HG02852 (cell line): ENCODE results near the gene CFAP410.
"Not testable (repeated sequence)": the region's sequence is repeated elsewhere in the genome, so short reads cannot be mapped to it uniquely, and the experiment has no call there.

Experiments used
- ATAC-seq: cut with Tn5 transposase; IDR thresholded peaks from one replicate; pipeline ENCODE4 v1.9.1; 2021; ENCODE audit warnings: mild to moderate bottlenecking, moderate library complexity; ENCODE audit not compliant: unreplicated experiment

CFAP410 gene

GRCh38 chr21:44289381-44290010 is 49.7 kb downstream of the CFAP410 start:
- ATAC-seq, result no peak

- ATAC-seq, result no peak
These were observed 50.7 kb downstream of the CFAP410 start for GRCh38 chr21:44288251-44289110.

GRCh38 chr21:44286716-44287632 is 52.2 kb downstream of the CFAP410 start:
- ATAC-seq, result no peak

GRCh38 chr21:44286086-44286715 is 53.0 kb downstream of the CFAP410 start:
- ATAC-seq, result no peak

- no peak for ATAC-seq
These were observed 53.8 kb downstream of the CFAP410 start, which contains the start of gene AIRE for GRCh38 chr21:44285138-44285992. TSS of gene AIRE (plus strand) at chr21:44285876. CDS start at chr21:44286007, 131 bp downstream.

- no peak for ATAC-seq
These were observed 55.2 kb downstream of the CFAP410 start for GRCh38 chr21:44283948-44284347.

- not testable (repeated sequence) for ATAC-seq
These were observed 55.9 kb downstream of the CFAP410 start for GRCh38 chr21:44283211-44283785.

- ATAC-seq, result no peak
These were observed 56.8 kb downstream of the CFAP410 start for GRCh38 chr21:44282370-44282769.

GRCh38 chr21:44281801-44282200 is 57.4 kb downstream of the CFAP410 start:
- ATAC-seq, result no peak

GRCh38 chr21:44279354-44280260 is 59.6 kb downstream of the CFAP410 start:
- ATAC-seq, result no peak
